HG03439 (cell line): ENCODE results near the gene CHP1.
"Not testable (repeated sequence)": the region's sequence is repeated elsewhere in the genome, so short reads cannot be mapped to it uniquely, and the experiment has no call there.

Experiments
- ATAC-seq: cut with Tn5 transposase; IDR thresholded peaks from one replicate; pipeline ENCODE4 v1.9.1; 2021; ENCODE audit warnings: mild to moderate bottlenecking, moderate library complexity; ENCODE audit not compliant: unreplicated experiment

CHP1 gene

GRCh38 chr15:41289953-41290352, 58.9 kb downstream of the CHP1 start:
- no peak for ATAC-seq

GRCh38 chr15:41291065-41291631, 60.1 kb downstream of the CHP1 start:
- ATAC-seq: peak; percentile 55

- ATAC-seq: no peak
Measured at GRCh38 chr15:41292521-41292920, 61.5 kb downstream of the CHP1 start.

GRCh38 chr15:41301139-41301538, 70.1 kb downstream of the CHP1 start:
- ATAC-seq: not testable (repeated sequence)

- ATAC-seq: no peak
Measured at GRCh38 chr15:41301587-41301986, 70.5 kb downstream of the CHP1 start.

GRCh38 chr15:41304149-41304770, 73.2 kb downstream of the CHP1 start:
- no peak for ATAC-seq

GRCh38 chr15:41307679-41308078, 76.6 kb downstream of the CHP1 start:
- ATAC-seq: no peak

GRCh38 chr15:41309226-41309905, 78.3 kb downstream of the CHP1 start:
- no peak for ATAC-seq

- not testable (repeated sequence) for ATAC-seq
Measured at GRCh38 chr15:41320805-41321330, 89.8 kb downstream of the CHP1 start.

- no peak for ATAC-seq
Measured at GRCh38 chr15:41323611-41324010, 92.5 kb downstream of the CHP1 start.

- no peak for ATAC-seq
Measured at GRCh38 chr15:41331281-41331680, 100.2 kb downstream of the CHP1 start.
